HEK293T (cell line): Measurements from ENCODE around the gene AKNA.

Experiments
- BHLHE40 ChIP-seq: fragments of 450-650 bp; IDR thresholded peaks from 2 replicates; pipeline ENCODE4 v1.6.1; 2016; ENCODE audit warnings: mild to moderate bottlenecking, moderate library complexity, borderline replicate concordance
- CTBP1 ChIP-seq: fragments of 450-650 bp; IDR thresholded peaks from 2 replicates; pipeline ENCODE4 v1.6.1; 2016; ENCODE audit warnings: borderline replicate concordance
- ELF4 ChIP-seq: fragments of 450-650 bp; IDR thresholded peaks from 2 replicates; pipeline ENCODE4 v1.6.1; 2017; ENCODE audit warnings: antibody characterized with exemption
- FOXK2 ChIP-seq: fragments of 450-650 bp; IDR thresholded peaks from 2 replicates; pipeline ENCODE4 v1.6.1; 2016; ENCODE audit warnings: mild to moderate bottlenecking
- FOXM1 ChIP-seq: fragments of 450-650 bp; IDR thresholded peaks from 2 replicates; pipeline ENCODE4 v1.6.1; 2017; ENCODE audit warnings: mild to moderate bottlenecking, borderline replicate concordance
- HDGF ChIP-seq: fragments of 450-650 bp; IDR thresholded peaks from 2 replicates; pipeline ENCODE4 v1.6.1; 2017; ENCODE audit warnings: antibody characterized with exemption, borderline replicate concordance
- L3MBTL2 ChIP-seq: fragments of 450-650 bp; conservative IDR thresholded peaks from 2 replicates; pipeline ENCODE4 v1.6.1; 2016; ENCODE audit warnings: mild to moderate bottlenecking
- LEF1 ChIP-seq: fragments of 450-650 bp; IDR thresholded peaks from 2 replicates; pipeline ENCODE4 v1.6.1; 2017; ENCODE audit warnings: mild to moderate bottlenecking, borderline replicate concordance
- NFRKB ChIP-seq: fragments of 450-650 bp; IDR thresholded peaks from 2 replicates; pipeline ENCODE4 v1.6.1; 2016; ENCODE audit warnings: mild to moderate bottlenecking, moderate library complexity
- PKNOX1 ChIP-seq: fragments of 450-650 bp; IDR thresholded peaks from 2 replicates; pipeline ENCODE4 v1.6.1; 2016
- SP1 ChIP-seq: fragments of 450-650 bp; IDR thresholded peaks from 2 replicates; pipeline ENCODE4 v1.6.1; 2017
- SUZ12 ChIP-seq: fragments of 450-650 bp; IDR thresholded peaks from 2 replicates; pipeline ENCODE4 v1.6.1; 2016; ENCODE audit warnings: mild to moderate bottlenecking
- TARDBP ChIP-seq: fragments of 450-650 bp; IDR thresholded peaks from 2 replicates; pipeline ENCODE4 v1.6.1; 2016
- ZNF384 ChIP-seq: fragments of 450-650 bp; IDR thresholded peaks from 2 replicates; pipeline ENCODE4 v1.6.1; 2016

GRCh38 chr9:114311571-114312512, 75.9 kb downstream of the AKNA start:
- no peak for TF ChIP-seq SUZ12
- no peak for TF ChIP-seq TARDBP
- TF ChIP-seq PKNOX1 = no peak
- TF ChIP-seq FOXM1 = no peak
- TF ChIP-seq L3MBTL2 = no peak
- no peak for TF ChIP-seq BHLHE40
- no peak for TF ChIP-seq ELF4
- no peak for TF ChIP-seq SP1
- TF ChIP-seq ZNF384 = no peak
- no peak for TF ChIP-seq NFRKB
- no peak for TF ChIP-seq CTBP1
- no peak for TF ChIP-seq LEF1
- TF ChIP-seq FOXK2 = no peak
- TF ChIP-seq HDGF = no peak
